WERI-Rb-1 (cell line): ENCODE data around the gene MAPKAP1.

Experiments
- DNase-seq: peaks from one replicate; pipeline ENCODE4 v3.0.0-alpha.2; 2020
- H3K27ac ChIP-seq: fragments of 250-450 bp; sonication (Bioruptor Pico); 2 replicates; pipeline ENCODE4 v1.5.1; 2020; ENCODE audit warnings: mild to moderate bottlenecking, moderate library complexity
- H3K27me3 ChIP-seq: fragments of 250-450 bp; sonication (Bioruptor Pico); 2 replicates; pipeline ENCODE4 v1.5.1; 2021; ENCODE audit warnings: mild to moderate bottlenecking, low read depth, moderate library complexity; ENCODE audit not compliant: insufficient read depth, severe bottlenecking
- H3K36me3 ChIP-seq: fragments of 250-450 bp; sonication (Bioruptor Pico); 2 replicates; pipeline ENCODE4 v1.5.1; 2020; ENCODE audit warnings: mild to moderate bottlenecking, moderate library complexity
- H3K4me3 ChIP-seq: 2 replicates; pipeline ENCODE4 v1.5.1; 2011; ENCODE audit warnings: low read depth, mild to moderate bottlenecking, control low read depth, low read length
- H3K9me3 ChIP-seq: fragments of 250-450 bp; sonication (Bioruptor Pico); 2 replicates; pipeline ENCODE4 v1.5.1; 2021; ENCODE audit warnings: mild to moderate bottlenecking, moderate library complexity; ENCODE audit not compliant: severe bottlenecking
- CTCF ChIP-seq: IDR thresholded peaks from 2 replicates; pipeline ENCODE4 v1.5.1; 2011; ENCODE audit warnings: low read depth, mild to moderate bottlenecking, control low read depth, inconsistent platforms, low read length

Gene MAPKAP1

GRCh38 chr9:125600194-125600593, 106.8 kb downstream of the MAPKAP1 start:
- no peaks in the 10 kb centered on the region for H3K9me3 ChIP-seq
- no peak overlapping the region for H3K4me3 ChIP-seq
- no peak for TF ChIP-seq CTCF
- H3K27me3 ChIP-seq = no peaks in the 10 kb centered on the region
- no peaks in the 10 kb centered on the region for H3K36me3 ChIP-seq
- peak overlapping the region; percentile 11; the same call in 1 of the 2 replicates for H3K27ac ChIP-seq
- DNase-seq = peak; percentile 62

GRCh38 chr9:125594223-125594610, 112.8 kb downstream of the MAPKAP1 start:
- H3K36me3 ChIP-seq = no peaks in the 10 kb centered on the region
- no peak for DNase-seq
- H3K4me3 ChIP-seq = no peak overlapping the region
- H3K9me3 ChIP-seq = no peaks in the 10 kb centered on the region
- no peak overlapping the region for H3K27ac ChIP-seq
- H3K27me3 ChIP-seq = no peaks in the 10 kb centered on the region
- TF ChIP-seq CTCF = no peak

- Histone ChIP-seq H3K27me3 (no peaks in the 10 kb centered on the region), H3K36me3 (no peaks in the 10 kb centered on the region), H3K9me3 (no peaks in the 10 kb centered on the region), H3K27ac (no peak overlapping the region), H3K4me3 (no peak overlapping the region)
- DNase-seq = no peak
- no peak for TF ChIP-seq CTCF
Observed at GRCh38 chr9:125593581-125594222, 113.3 kb downstream of the MAPKAP1 start.

- H3K27ac ChIP-seq = no peak overlapping the region
- no peak overlapping the region for H3K4me3 ChIP-seq
- DNase-seq = no peak
- no peaks in the 10 kb centered on the region for H3K36me3 ChIP-seq
- no peak for TF ChIP-seq CTCF
- H3K27me3 ChIP-seq = no peaks in the 10 kb centered on the region
- no peaks in the 10 kb centered on the region for H3K9me3 ChIP-seq
Observed at GRCh38 chr9:125591888-125592287, 115.1 kb downstream of the MAPKAP1 start.

- Histone ChIP-seq H3K27me3 (no peaks in the 10 kb centered on the region), H3K27ac (no peak overlapping the region), H3K9me3 (no peaks in the 10 kb centered on the region), H3K36me3 (no peaks in the 10 kb centered on the region), H3K4me3 (no peak overlapping the region)
- TF ChIP-seq CTCF = no peak
- no peak for DNase-seq
Observed at GRCh38 chr9:125591245-125591644, 115.8 kb downstream of the MAPKAP1 start.

GRCh38 chr9:125589287-125589686, 117.7 kb downstream of the MAPKAP1 start:
- Histone ChIP-seq H3K9me3 (no peaks in the 10 kb centered on the region), H3K27ac (no peak overlapping the region), H3K27me3 (no peaks in the 10 kb centered on the region), H3K4me3 (no peak overlapping the region), H3K36me3 (no peaks in the 10 kb centered on the region)
- no peak for TF ChIP-seq CTCF
- no peak for DNase-seq
